GM18498 (cell line): Measurements from ENCODE around the gene AKAP9.
A peak's percentile ranks its signal among the peaks of the same experiment; 100 is the strongest.
"Not testable (repeated sequence)": the region's sequence is repeated elsewhere in the genome, so short reads cannot be mapped to it uniquely, and the experiment has no call there.

Source experiments
- ATAC-seq: cut with Tn5 transposase; IDR thresholded peaks from one replicate; pipeline ENCODE4 v1.9.1; 2021; ENCODE audit warnings: mild to moderate bottlenecking, moderate library complexity; ENCODE audit not compliant: unreplicated experiment

The AKAP9 gene

DNA sequence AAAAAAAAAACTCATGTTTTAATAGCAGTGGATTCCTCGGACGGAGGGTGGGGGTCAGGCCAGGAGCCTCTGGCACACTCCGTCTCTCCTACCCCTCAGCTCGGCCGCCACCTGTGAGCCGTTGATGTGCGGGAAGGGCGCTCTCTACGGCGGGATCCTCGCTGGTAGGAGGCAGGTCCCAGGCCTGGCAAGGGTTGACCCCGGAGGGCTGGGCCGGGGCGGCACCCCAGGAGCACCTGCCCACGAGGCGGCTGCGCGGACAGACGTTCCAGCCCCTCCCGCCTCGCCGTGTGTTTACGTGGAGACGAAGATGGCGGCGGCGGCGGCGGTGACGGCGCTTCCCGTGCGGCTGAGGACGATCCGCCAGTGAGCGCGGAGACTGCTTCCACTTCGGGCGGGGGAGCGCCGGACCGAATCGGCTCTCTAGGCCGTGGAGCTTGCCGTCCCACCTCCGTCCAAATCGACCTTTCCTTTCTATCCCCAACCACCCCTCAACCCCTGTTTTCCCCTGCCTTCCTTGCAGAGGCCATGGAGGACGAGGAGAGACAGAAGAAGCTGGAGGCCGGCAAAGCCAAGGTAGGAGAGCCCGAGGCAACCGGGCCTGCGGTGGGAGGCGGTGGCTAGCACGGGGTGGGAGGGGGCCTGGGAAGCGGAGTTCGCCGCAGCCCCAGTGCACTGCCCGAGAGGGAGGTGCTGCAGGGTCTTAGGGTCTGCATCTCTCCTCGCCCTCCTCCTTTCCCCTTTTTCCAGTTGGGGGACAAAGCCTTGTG, at the start of gene AKAP9:
Gene AKAP9, plus strand, starts transcription at position 291 of the 770 bp plus-strand sequence. Its CDS starts 238 bp downstream, at position 529.
- peak; percentile 97 for ATAC-seq

DNA sequence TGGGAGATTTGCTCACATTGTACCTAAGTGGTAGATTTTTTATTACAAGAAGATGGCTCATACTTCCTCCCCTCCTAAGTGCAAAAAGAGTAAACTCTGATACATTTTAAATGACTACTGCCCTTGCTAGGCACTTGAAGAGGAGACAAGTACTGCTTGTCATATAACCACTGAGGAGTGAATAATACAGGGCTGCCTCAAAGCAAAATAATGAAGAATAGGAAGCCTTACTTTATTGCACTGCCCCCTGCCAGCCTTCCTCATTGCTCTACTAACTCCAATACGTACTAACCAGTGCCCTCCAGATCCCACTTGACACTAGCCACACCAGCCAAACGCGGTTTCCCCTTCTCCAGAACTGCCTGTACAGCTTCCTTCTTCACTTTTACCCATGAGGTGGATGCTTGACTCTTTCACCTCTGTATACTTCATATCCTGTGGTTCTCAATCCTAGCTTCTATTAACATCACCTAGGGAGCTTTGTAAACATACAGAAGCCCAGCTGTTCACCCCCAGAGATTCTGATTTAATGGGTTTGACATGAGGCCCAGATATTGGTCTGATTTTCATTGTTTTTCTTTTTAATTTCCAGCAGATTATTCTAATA, 48.5 kb upstream of the AKAP9 start:
- ATAC-seq = no peak

DNA sequence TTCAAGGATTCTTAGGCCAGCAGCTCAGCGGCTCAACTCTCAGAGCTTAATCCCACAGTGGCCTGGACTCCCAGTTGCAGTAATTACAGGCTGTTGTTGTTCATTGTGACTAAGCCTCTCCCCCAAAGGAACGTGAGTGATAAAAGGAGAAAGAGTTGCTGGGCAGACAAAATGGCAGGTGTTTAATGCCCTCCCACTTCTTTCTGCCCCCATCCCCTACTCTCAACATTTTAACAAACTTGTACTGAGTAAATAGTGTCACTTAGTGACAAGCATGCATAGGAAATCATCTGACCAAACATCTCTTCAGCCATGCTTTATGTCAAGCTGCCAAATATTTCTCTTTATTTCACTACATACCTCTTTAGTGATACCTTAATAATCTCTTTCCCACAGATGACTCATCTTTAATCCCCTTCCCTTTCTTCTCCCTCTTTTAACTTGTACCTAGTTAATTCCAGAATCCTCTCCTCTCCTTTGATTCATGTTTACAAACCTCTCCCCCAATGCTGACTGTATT, 47.8 kb upstream of the AKAP9 start:
- no peak for ATAC-seq

GRCh38 chr7:91893699-91894098, 47.0 kb upstream of the AKAP9 start:
- ATAC-seq = not testable (repeated sequence)

GRCh38 chr7:91894781-91895480, 45.7 kb upstream of the AKAP9 start:
- no peak for ATAC-seq

GRCh38 chr7:91898240-91898992, 42.2 kb upstream of the AKAP9 start:
- ATAC-seq = no peak

DNA sequence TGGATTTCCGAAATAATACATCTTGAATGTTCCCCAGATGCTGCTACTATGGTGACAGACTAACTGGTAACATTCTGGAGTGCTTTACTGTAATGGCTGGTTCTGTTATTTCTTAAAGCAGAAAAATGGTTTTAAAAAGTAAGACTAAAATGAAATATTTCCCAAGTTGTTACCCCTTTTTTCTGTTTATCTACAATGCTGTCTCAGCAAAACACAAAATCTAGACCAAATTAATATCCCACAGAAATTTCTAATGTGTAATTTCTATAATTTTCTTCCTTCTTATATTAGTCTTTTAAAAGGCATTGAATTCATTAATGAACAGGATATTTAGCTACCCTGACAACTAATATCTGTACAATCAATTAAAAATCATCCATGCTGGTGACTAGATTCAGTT, 41.1 kb upstream of the AKAP9 start:
- ATAC-seq = no peak

GRCh38 chr7:91910171-91910570, 30.5 kb upstream of the AKAP9 start:
- no peak for ATAC-seq

DNA sequence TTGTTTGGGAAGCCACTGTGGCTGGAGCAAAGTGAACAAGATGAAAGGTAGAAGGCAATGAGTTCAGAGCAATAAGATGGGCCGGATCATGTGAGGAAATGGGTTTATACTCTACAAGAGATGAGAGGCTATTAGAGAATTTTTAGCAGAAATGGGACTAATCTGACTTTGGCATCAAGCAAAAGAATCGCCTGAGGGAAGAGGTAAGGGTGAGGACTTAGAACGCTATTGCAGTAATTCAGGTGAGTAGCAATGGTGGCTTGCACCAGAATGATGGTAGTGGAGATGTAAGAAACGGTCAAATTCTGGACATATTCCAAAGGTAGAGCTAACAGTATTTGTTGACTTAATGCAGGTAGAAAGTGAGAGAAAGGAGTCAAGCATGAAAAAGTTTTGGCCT, 29.5 kb upstream of the AKAP9 start:
- no peak for ATAC-seq

GRCh38 chr7:91912494-91912893, 28.2 kb upstream of the AKAP9 start:
- no peak for ATAC-seq

- ATAC-seq = no peak
Measured at GRCh38 chr7:91913612-91914011, 27.1 kb upstream of the AKAP9 start.

- ATAC-seq = no peak
Measured at GRCh38 chr7:91915401-91916050, 25.1 kb upstream of the AKAP9 start.

DNA sequence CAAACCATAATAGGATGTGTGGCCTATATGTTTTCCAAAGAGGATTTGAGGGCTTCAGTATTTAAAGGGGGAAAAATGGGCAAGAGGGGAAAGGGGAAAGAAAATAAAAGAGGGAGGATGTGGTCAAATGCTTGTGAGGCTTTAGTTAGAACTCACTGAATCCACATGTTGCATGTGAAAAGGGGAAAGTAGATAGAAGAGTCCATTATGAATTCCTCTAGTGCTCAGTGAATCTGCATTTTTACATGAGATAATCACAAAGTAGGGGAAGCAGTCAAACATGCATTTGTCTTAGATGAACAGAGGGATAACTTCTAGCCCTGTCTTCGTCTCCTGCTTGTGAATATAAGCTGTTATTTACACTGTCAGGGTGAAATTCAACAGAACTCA, 24.6 kb upstream of the AKAP9 start:
- no peak for ATAC-seq

DNA sequence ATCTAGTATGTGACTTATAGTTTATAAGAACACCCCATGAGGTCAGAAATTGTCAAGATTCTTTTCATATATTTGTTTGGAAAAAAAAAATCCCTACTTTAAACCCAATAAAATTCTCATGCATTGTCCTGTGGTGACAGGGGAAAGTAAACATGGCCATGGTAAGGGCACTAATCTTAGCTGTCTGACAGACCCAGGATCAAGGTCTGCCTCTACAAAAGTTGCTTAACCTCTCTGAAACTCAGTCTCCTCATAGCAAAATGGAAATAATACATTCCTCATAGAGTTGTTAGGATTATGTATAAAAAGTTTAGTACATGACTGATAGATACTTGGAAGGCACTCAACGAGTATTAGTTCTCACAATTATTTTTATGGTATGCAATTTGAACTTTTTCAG, 22.3 kb upstream of the AKAP9 start:
- ATAC-seq = no peak

GRCh38 chr7:91922857-91923256, 17.8 kb upstream of the AKAP9 start:
- no peak for ATAC-seq

DNA sequence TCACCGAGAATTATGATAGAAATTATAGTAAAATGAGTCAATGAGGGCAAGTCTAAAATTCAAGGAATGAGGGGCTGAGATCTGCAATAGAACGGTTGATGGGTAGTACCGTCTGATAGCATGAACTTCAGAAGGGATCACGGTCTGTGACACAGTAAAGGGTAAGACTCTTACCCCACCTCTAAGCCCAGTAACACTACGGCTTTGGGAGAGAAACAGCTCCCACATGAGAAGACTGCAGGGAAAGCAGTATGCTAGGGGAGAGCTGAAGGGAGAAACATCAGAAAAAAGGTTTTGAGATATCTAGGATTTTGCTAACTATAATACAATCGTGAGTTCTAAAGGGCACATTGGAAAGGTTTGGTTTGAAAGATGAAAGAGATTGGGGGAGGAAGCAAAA, 12.8 kb upstream of the AKAP9 start:
- no peak for ATAC-seq

- peak; percentile 62 for ATAC-seq
Measured at GRCh38 chr7:91929463-91929862, 11.2 kb upstream of the AKAP9 start.

DNA sequence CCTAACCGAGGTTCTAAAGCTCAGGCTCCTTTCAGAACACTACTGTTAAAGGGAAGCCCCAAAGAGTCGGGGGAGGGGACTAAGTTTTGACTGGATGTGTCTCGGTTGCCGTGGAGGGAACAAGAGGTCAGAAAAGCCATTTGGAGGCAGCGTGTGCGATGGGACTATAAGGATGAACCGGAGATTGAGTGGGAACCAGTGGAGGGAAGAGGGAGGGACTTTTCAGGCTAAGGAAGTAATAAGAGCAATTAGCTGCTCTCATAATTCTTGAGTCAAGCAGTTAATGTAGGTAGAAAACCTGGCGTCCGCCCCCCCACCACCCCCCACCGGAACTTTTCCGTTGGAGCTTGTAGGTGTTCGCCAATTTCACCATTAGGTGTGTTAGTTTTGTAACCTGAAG, 491 bp upstream of the AKAP9 start:
- peak; percentile 11 for ATAC-seq

DNA sequence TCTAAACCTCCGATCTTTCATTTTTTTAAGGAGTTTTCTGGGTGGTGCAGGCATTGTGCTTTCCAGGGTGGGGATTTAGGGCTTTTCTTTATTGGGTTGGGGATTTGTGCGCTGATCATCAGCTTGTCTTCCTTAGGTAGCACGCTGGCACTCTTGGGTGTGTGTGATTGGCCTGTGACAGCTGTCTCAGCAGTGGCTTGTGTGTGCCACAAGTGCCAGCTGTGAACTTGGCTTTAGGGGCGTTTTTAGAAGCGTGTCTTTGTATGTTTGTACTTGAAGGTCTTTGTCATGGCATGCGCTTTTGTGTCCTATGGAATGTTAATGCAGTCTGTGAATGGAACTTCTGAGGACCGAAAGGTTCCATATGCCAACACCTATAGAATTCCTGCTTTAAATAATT, 788 bp downstream of the AKAP9 start:
- peak; percentile 40 for ATAC-seq

DNA sequence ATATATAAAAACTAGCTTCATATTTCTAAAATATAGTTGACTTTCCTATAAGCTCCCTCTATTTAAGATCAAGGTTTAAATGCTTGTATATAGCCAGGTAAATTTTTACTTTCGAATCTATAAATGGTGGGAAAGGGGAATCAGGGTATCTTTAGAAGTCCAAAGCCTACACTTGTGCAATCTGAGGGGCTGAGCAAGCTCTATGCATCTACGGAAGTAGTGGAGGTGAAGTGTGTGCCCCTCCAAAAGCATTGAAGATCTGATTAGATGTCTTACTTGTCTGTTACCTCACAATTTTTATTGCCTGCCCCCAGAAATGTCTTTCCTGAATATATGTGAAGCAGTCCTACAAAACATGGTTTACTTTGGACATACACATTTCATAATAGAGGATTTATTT, 1.6 kb downstream of the AKAP9 start:
- ATAC-seq = no peak

DNA sequence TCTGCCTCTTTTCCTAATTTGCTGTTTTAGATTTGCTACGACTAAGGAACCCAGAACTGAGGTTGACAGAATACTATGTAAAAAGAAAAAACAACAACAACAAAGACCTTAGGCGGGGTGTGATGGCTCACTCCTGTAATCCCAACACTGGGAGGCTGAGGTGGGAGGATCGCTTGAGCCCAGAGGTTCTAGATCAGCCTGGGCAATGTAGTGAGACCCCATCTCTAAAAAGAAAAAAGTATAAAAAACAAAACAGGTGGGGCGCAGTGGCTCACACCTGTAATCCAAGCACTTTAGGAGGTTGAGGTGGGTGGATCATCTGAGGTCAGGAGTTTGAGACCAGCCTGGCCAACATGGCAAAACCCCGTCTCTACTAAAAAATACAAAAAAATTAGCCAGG, 4.3 kb downstream of the AKAP9 start:
- ATAC-seq = not testable (repeated sequence)
